Stimulated activated CD8-positive, alpha-beta memory T cell treated with anti-CD3 and anti-CD28 coated beads, Interleukin-4, amount 100 ng/mL, for 24 hours (primary cell): Measurements from ENCODE around the gene ZNF134.

Source experiments
- DNase-seq: peaks from one replicate; pipeline ENCODE4 v3.0.0-alpha.2; 2020; ENCODE audit warnings: low read depth

ZNF134 gene

GRCh38 chr19:57641715-57642234 lies 27.7 kb downstream of the ZNF134 start:
- no peak for DNase-seq

- DNase-seq: no peak
Observed at GRCh38 chr19:57642396-57643046, 28.5 kb downstream of the ZNF134 start.

GRCh38 chr19:57643734-57644133 lies 29.7 kb downstream of the ZNF134 start:
- DNase-seq: no peak

- DNase-seq: no peak
Observed at GRCh38 chr19:57648331-57649003, 34.4 kb downstream of the ZNF134 start.

- no peak for DNase-seq
Observed at GRCh38 chr19:57651654-57651996, 37.6 kb downstream of the ZNF134 start.

GRCh38 chr19:57653689-57654088 lies 39.6 kb downstream of the ZNF134 start:
- DNase-seq: no peak

- no peak for DNase-seq
Observed at GRCh38 chr19:57655443-57655842, 41.4 kb downstream of the ZNF134 start.

- no peak for DNase-seq
Observed at GRCh38 chr19:57656346-57656745, 42.3 kb downstream of the ZNF134 start.

- no peak for DNase-seq
Observed at GRCh38 chr19:57664269-57665127, 50.5 kb downstream of the ZNF134 start.

- DNase-seq: no peak
Observed at GRCh38 chr19:57665261-57665806, 51.3 kb downstream of the ZNF134 start.

GRCh38 chr19:57667228-57667627 lies 53.2 kb downstream of the ZNF134 start:
- DNase-seq: no peak

- no peak for DNase-seq
Observed at GRCh38 chr19:57668635-57669034, 54.6 kb downstream of the ZNF134 start, which contains the start of gene ZSCAN4. Gene ZSCAN4 (plus strand): TSS chr19:57668935. CDS start chr19:57676146, 7,211 bp downstream.

- no peak for DNase-seq
Observed at GRCh38 chr19:57671124-57671895, 57.3 kb downstream of the ZNF134 start.

GRCh38 chr19:57672466-57672865 lies 58.4 kb downstream of the ZNF134 start:
- DNase-seq: no peak
